Fibroblast of lung (primary cell): ENCODE data around the gene CTXND2.

Experiments
- CTCF ChIP-seq, 2 donors: IDR thresholded peaks in 1 of 2; conservative IDR thresholded peaks in 1 of 2; 1 replicate in 1 of 2; 2 replicates in 1 of 2; pipeline ENCODE4 v1.5.1; 2011 to 2012; ENCODE audit warnings: low read length in 2 of 2, control low read depth in 1 of 2, inconsistent platforms in 1 of 2, low read depth in 1 of 2, mild to moderate bottlenecking in 1 of 2
- EZH2 ChIP-seq: IDR thresholded peaks from 2 replicates; pipeline ENCODE4 v1.5.1; 2012; ENCODE audit warnings: low read length, control low read depth, mild to moderate bottlenecking; ENCODE audit errors: missing control alignments

DNA sequence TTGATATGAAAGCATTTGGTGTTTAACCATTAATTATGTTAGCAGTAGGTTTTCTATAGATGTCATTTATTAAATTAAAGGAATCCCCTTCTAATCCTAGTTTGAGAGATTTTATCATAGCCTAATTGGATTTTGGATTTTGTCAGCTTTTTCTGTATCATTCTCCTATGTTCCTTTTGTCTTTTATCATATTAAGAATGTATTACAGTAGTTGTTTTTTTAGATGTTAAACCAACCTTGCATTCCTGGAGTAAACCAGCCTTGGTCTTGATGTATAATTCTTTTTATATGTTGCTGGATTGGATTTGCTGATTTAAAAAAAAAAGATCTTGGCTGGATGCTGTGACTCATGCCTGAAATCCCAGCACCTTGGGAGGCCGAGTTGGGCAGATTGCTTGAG is 44.8 kb downstream of the CTXND2 start:
- TF ChIP-seq EZH2 (no peak), CTCF (conservative IDR thresholded peaks at IDR 0.05 in 1 of 2, IDR thresholded peaks at IDR 0.05 in 1 of 2; ENCODE audit: low read depth in 1 of 2, low read length in 2 of 2) (no peak)
